ENCODE data around the gene HTR3E. TPM values are rescaled to one million over a fixed set of nuclear protein-coding genes. Genes with fewer than 3 reads are reported as not detected.

The HTR3E gene
- total RNA-seq, 1 experiment from 2014 or later = not detected

- Mint-ChIP-seq H3K4me1 (peaks cover 5 to 7% of the 10 kb centered on the region in 2 experiments), H3K4me3 (no peak overlapping the region), H3K27ac (no peak overlapping the region), H3K36me3 (ENCODE audit: insufficient read depth in 1 of 3, low read depth in 3 of 3) (peaks cover 2 to 3% (median 2%) of the 10 kb centered on the region in 3 experiments; a peak in 3 of 7 replicates), H3K27me3 (ENCODE audit: low read depth) (no peaks in the 10 kb centered on the region), H3K9me3 (peaks cover 3 to 4% of the 10 kb centered on the region in 2 experiments)
- H2BK120ac ChIP-seq (ENCODE audit: low read depth, low read length, poor library complexity, severe bottlenecking) = no peak overlapping the region
- no peaks in the 10 kb centered on the region for H3K27me3 ChIP-seq (ENCODE audit: insufficient read depth, low read length)
- no peak overlapping the region for H3K4ac ChIP-seq (ENCODE audit: low read depth, low read length)
- H3K79me1 ChIP-seq (ENCODE audit: insufficient read depth, low read depth, low read length, poor library complexity, severe bottlenecking) = no peaks in the 10 kb centered on the region
- no peak overlapping the region for H2AK5ac ChIP-seq (ENCODE audit: insufficient read length, low read length)
- no peak overlapping the region for H2BK15ac ChIP-seq (ENCODE audit: low read depth, low read length)
- H3K9ac ChIP-seq (ENCODE audit: extremely low read depth, insufficient read length, low read length) = no peak overlapping the region
- H3K4me2 ChIP-seq (ENCODE audit: insufficient read depth, insufficient read length, low read length) = no peak overlapping the region
- H4K5ac ChIP-seq (ENCODE audit: insufficient read length, low read depth, low read length) = no peak overlapping the region
- no peak overlapping the region for H2BK5ac ChIP-seq (ENCODE audit: insufficient read length, low read length)
- no peak overlapping the region for H3K23ac ChIP-seq (ENCODE audit: insufficient read length, low read depth, low read length)
- H4K20me1 ChIP-seq (ENCODE audit: control insufficient read depth, insufficient read depth, insufficient read length) = no peaks in the 10 kb centered on the region
- H3T11ph ChIP-seq (ENCODE audit: low read length) = no peak overlapping the region
- H3K18ac ChIP-seq (ENCODE audit: insufficient read length, low read depth, low read length) = no peak overlapping the region
- H2BK12ac ChIP-seq (ENCODE audit: insufficient read length, low read depth, low read length) = no peak overlapping the region
- H3K56ac ChIP-seq (ENCODE audit: insufficient read length, low read depth, low read length) = no peak overlapping the region
- WGBS (ENCODE audit: extremely low coverage, insufficient read length, low lambda C conversion rate) = no CpG with 5 or more reads among the region's 6 CpGs
- DNase-seq = no peak
- no peaks in the 10 kb centered on the region for H3K9me3 ChIP-seq (ENCODE audit: control insufficient read depth, low read depth, low read length)
- no peak overlapping the region for H4K8ac ChIP-seq (replicated peaks; ENCODE audit: insufficient read length, low read depth, low read length)
- TF ChIP-seq, protein P1, sequence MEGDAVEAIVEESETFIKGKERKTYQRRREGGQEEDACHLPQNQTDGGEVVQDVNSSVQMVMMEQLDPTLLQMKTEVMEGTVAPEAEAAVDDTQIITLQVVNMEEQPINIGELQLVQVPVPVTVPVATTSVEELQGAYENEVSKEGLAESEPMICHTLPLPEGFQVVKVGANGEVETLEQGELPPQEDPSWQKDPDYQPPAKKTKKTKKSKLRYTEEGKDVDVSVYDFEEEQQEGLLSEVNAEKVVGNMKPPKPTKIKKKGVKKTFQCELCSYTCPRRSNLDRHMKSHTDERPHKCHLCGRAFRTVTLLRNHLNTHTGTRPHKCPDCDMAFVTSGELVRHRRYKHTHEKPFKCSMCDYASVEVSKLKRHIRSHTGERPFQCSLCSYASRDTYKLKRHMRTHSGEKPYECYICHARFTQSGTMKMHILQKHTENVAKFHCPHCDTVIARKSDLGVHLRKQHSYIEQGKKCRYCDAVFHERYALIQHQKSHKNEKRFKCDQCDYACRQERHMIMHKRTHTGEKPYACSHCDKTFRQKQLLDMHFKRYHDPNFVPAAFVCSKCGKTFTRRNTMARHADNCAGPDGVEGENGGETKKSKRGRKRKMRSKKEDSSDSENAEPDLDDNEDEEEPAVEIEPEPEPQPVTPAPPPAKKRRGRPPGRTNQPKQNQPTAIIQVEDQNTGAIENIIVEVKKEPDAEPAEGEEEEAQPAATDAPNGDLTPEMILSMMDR (conservative IDR thresholded peaks at IDR 0.05) = no peak
- H4K91ac ChIP-seq (ENCODE audit: insufficient read length, low read depth, low read length) = no peak overlapping the region
- no peak overlapping the region for H3K27ac ChIP-seq (ENCODE audit: insufficient read length, low read depth, low read length)
- no peak overlapping the region for H2AFZ ChIP-seq (ENCODE audit: low read length)
- no peak overlapping the region for H3K14ac ChIP-seq (ENCODE audit: insufficient read depth, low read length)
- H3K4me1 ChIP-seq (ENCODE audit: insufficient read depth, low read length) = no peaks in the 10 kb centered on the region
- no peak overlapping the region for H2BK20ac ChIP-seq (ENCODE audit: low read depth, low read length, poor library complexity, severe bottlenecking)
- H3K79me2 ChIP-seq (ENCODE audit: insufficient read depth, low read length) = no peaks in the 10 kb centered on the region
- no peaks in the 10 kb centered on the region for H3K23me2 ChIP-seq (ENCODE audit: insufficient read length, low read depth, low read length, poor library complexity, severe bottlenecking)
These were observed 21.0 kb upstream of the HTR3E start for GRCh38 chr3:184075901-184076300.
